Karpas-422 (cell line): ENCODE measurements around the gene CFB. TPM values are rescaled to one million over a fixed set of nuclear protein-coding genes. Genes with fewer than 3 reads are reported as not detected.

Source experiments
- DNase-seq: peaks from one replicate; pipeline ENCODE4 v3.0.0-alpha.2; 2015
- H2AFZ ChIP-seq: fragments of 200-600 bp; sonication (generic); 2 replicates; pipeline ENCODE4 v1.6.1; 2014; ENCODE audit warnings: antibody characterized with exemption, low read length, mixed read lengths
- H3K27ac ChIP-seq: fragments of 200-600 bp; sonication (generic); 2 replicates; pipeline ENCODE4 v1.5.1; 2014; ENCODE audit warnings: mild to moderate bottlenecking, low read length, moderate library complexity
- H3K27me3 ChIP-seq: fragments of 200-600 bp; sonication (generic); 2 replicates; pipeline ENCODE4 v1.6.1; 2014; ENCODE audit warnings: low read length, mixed read lengths
- H3K36me3 ChIP-seq: fragments of 200-600 bp; sonication (generic); 2 replicates; pipeline ENCODE4 v1.6.1; 2014; ENCODE audit warnings: low read length, mixed read lengths; ENCODE audit not compliant: insufficient read depth
- H3K4me1 ChIP-seq: fragments of 200-600 bp; sonication (generic); 2 replicates; pipeline ENCODE4 v1.6.1; 2014; ENCODE audit warnings: mild to moderate bottlenecking, low read length, mixed read lengths
- H3K4me2 ChIP-seq: fragments of 200-600 bp; sonication (generic); 2 replicates; pipeline ENCODE4 v1.6.1; 2014; ENCODE audit warnings: low read length, low read depth, mild to moderate bottlenecking; ENCODE audit not compliant: poor library complexity, severe bottlenecking
- H3K4me3 ChIP-seq: fragments of 200-600 bp; sonication (generic); 2 replicates; pipeline ENCODE4 v1.5.1; 2014; ENCODE audit warnings: mild to moderate bottlenecking, antibody characterized with exemption, low read length, mixed read lengths
- H3K79me2 ChIP-seq: fragments of 200-600 bp; sonication (generic); 2 replicates; pipeline ENCODE4 v1.6.1; 2014; ENCODE audit warnings: mild to moderate bottlenecking, low read length, mixed read lengths
- H3K9ac ChIP-seq: fragments of 200-600 bp; sonication (generic); 2 replicates; pipeline ENCODE4 v1.6.0; 2014; ENCODE audit warnings: low read length
- H3K9me2 ChIP-seq: fragments of 200-600 bp; sonication (generic), shearing (Covaris generic); replicated peaks from 2 replicates; pipeline ENCODE4 v1.6.0; 2014; ENCODE audit warnings: mild to moderate bottlenecking, low read length, moderate library complexity; ENCODE audit not compliant: insufficient read depth
- H3K9me3 ChIP-seq: fragments of 300-700, 200-600 bp; sonication (generic); 2 replicates; pipeline ENCODE4 v1.6.1; 2014; ENCODE audit warnings: low read length, mixed read lengths
- H4K20me1 ChIP-seq: fragments of 200-600 bp; sonication (generic); 2 replicates; pipeline ENCODE4 v1.6.1; 2014; ENCODE audit warnings: mild to moderate bottlenecking, antibody characterized with exemption, low read length, low read depth; ENCODE audit not compliant: insufficient read depth
- total RNA-seq: library from RNA; depleted of rRNA; stranded (reverse); fragments of >200 nt; shearing (Covaris generic); gene quantifications from 2 replicates; pipeline ENCODE4 v1.2.3, GENCODE V29; 2014; ENCODE audit warnings: low replicate concordance

CFB gene
- total RNA-seq, 1 experiment from 2014 or later, result not detected

DNA sequence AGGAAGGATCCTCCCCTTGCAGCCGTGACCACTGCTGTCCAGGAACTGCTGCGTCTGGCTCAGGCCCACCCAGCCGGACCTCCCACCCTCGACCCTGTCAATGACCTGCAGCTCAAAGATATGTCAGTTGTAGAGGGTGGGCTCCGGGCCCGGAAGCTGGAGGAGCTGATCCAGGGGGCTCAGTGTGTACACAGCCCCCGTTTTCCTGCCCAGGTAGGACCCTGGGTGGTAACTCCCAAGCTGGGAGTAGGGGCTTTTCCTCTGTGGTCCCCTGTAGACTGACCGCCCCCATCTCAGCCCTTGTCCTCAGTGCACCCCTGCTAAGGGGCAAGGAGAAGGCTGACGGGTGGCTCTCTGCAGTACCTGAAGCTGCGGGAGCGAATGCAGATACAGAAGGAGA lies 22.4 kb downstream of the CFB start:
- Histone ChIP-seq H2AFZ (no peak overlapping the region), H4K20me1 (no peaks in the 10 kb centered on the region), H3K4me1 (peaks cover 22% of the 10 kb centered on the region), H3K79me2 (peaks cover 24% of the 10 kb centered on the region), H3K4me3 (no peak overlapping the region), H3K9me2 (no peaks in the 10 kb centered on the region), H3K9me3 (no peaks in the 10 kb centered on the region), H3K27ac (no peak overlapping the region), H3K36me3 (peaks cover 6% of the 10 kb centered on the region; the same call in 1 of the 2 replicates), H3K27me3 (no peaks in the 10 kb centered on the region), H3K4me2 (no peak overlapping the region), H3K9ac (no peak overlapping the region)
- no peak for DNase-seq

- Histone ChIP-seq H3K9me3 (no peaks in the 10 kb centered on the region), H3K4me3 (no peak overlapping the region), H4K20me1 (no peaks in the 10 kb centered on the region), H3K27me3 (no peaks in the 10 kb centered on the region), H3K9ac (no peak overlapping the region), H3K79me2 (peaks cover 31% of the 10 kb centered on the region), H3K36me3 (0 out of 2 replicates have a peak, but pooled peaks cover 3% of the 10 kb centered on the region), H3K9me2 (no peaks in the 10 kb centered on the region), H3K4me2 (no peak overlapping the region), H3K4me1 (peaks cover 26% of the 10 kb centered on the region), H3K27ac (no peak overlapping the region), H2AFZ (no peak overlapping the region)
- DNase-seq, result no peak
These were observed 23.2 kb downstream of the CFB start for GRCh38 chr6:31968791-31969711.

- H4K20me1 ChIP-seq, result no peaks in the 10 kb centered on the region
- no peaks in the 10 kb centered on the region for H3K27me3 ChIP-seq
- no peak overlapping the region for H3K27ac ChIP-seq
- DNase-seq, result no peak
- H3K9me3 ChIP-seq, result no peaks in the 10 kb centered on the region
- H3K9ac ChIP-seq, result no peak overlapping the region
- H2AFZ ChIP-seq, result no peak overlapping the region
- peaks cover 34% of the 10 kb centered on the region for H3K79me2 ChIP-seq
- 0 out of 2 replicates have a peak, but pooled peaks cover 3% of the 10 kb centered on the region for H3K36me3 ChIP-seq
- H3K9me2 ChIP-seq, result no peaks in the 10 kb centered on the region
- H3K4me2 ChIP-seq, result peak overlapping the region; percentile 85
- peaks cover 26% of the 10 kb centered on the region for H3K4me1 ChIP-seq
- H3K4me3 ChIP-seq, result peak overlapping the region; percentile 85; the same call in 1 of the 2 replicates
These were observed 24.1 kb downstream of the CFB start for GRCh38 chr6:31969712-31970603.

DNA sequence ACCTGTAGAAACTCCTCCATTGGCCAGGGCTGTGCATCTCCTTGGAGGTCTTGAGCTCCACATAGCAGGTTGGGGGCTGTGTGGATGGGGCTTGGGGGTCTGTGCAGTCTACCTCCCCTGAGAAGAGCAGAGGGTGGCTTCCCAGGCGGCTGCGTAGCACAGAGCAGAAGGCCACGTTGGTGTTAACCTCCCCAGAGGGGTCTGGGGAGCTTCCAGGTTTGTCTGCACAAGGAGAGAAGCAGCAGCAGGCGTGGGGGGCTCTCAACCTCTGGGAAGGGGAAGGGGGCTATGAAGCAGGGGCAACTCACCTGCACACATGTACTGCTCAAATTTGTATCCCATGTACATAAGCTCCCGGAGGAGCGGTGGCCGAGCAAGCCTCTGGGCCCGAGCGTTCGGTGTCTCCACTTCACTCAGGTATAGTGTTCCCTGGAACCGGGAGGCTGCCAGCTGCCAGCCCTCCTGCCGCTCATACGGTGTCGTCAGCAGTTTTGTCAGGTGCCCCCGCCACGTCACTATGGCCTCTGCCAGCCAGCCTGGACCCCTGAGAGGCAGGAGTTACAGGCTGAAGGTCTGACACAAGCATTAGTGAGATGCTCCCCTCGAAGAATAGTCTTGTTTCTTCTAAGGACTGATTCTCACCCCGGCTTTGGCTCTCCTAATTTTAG lies 24.8 kb downstream of the CFB start:
- Histone ChIP-seq H3K9ac (peak overlapping the region; percentile 87), H2AFZ (no peak overlapping the region), H3K4me3 (peak overlapping the region; percentile 85), H3K27ac (no peak overlapping the region), H3K9me2 (no peaks in the 10 kb centered on the region), H3K79me2 (peaks cover 34% of the 10 kb centered on the region), H3K4me1 (peaks cover 26% of the 10 kb centered on the region), H3K9me3 (no peaks in the 10 kb centered on the region), H4K20me1 (no peaks in the 10 kb centered on the region), H3K36me3 (0 out of 2 replicates have a peak, but pooled peaks cover 3% of the 10 kb centered on the region), H3K4me2 (peak overlapping the region; percentile 85), H3K27me3 (no peaks in the 10 kb centered on the region)
- DNase-seq, result no peak

DNA sequence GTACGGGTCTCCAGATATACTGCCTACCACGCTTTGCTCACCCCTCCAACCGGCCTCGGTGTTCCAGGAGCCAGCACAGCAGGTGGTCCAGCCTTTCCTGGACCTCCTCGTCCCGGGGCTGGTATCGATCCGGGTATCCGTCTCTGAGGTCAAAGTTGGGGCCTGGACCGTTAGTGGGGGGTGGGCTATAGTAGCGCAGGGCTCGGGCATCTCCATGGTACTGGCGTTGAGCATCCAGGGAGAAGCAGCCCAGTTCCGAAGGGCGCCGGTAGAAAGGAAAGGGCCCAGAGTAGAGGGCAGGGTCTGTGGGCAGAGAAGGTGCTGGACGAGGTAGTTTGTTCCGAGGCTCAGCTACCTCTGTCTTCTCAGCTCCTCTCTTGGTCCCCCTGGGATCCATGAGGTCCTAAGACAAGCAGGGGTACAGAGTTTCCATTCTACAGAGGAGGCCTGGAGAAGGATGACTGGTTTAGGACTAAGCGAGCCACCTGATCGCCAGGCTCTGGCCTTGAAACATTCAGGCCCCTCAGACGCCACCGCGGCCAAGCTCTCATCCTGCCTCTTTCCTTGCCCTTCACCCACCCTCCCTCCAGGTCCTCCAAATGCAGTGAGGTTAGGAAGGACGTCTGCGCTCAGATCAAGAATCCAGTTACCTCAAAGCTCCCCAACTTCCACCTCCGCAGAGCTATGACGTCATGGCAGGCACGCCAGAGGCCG lies 25.5 kb downstream of the CFB start:
- Histone ChIP-seq H3K27ac (peak overlapping the region; percentile 63; the same call in 1 of the 2 replicates), H3K4me2 (peak overlapping the region; percentile 85), H4K20me1 (no peaks in the 10 kb centered on the region), H3K79me2 (peaks cover 34% of the 10 kb centered on the region), H3K9me2 (no peaks in the 10 kb centered on the region), H3K27me3 (no peaks in the 10 kb centered on the region), H3K9me3 (no peaks in the 10 kb centered on the region), H3K4me3 (peak overlapping the region; percentile 85), H3K36me3 (0 out of 2 replicates have a peak, but pooled peaks cover 3% of the 10 kb centered on the region), H3K9ac (peak overlapping the region; percentile 87), H2AFZ (peak overlapping the region; percentile 7; the same call in 1 of the 2 replicates), H3K4me1 (peaks cover 26% of the 10 kb centered on the region)
- no peak for DNase-seq

DNA sequence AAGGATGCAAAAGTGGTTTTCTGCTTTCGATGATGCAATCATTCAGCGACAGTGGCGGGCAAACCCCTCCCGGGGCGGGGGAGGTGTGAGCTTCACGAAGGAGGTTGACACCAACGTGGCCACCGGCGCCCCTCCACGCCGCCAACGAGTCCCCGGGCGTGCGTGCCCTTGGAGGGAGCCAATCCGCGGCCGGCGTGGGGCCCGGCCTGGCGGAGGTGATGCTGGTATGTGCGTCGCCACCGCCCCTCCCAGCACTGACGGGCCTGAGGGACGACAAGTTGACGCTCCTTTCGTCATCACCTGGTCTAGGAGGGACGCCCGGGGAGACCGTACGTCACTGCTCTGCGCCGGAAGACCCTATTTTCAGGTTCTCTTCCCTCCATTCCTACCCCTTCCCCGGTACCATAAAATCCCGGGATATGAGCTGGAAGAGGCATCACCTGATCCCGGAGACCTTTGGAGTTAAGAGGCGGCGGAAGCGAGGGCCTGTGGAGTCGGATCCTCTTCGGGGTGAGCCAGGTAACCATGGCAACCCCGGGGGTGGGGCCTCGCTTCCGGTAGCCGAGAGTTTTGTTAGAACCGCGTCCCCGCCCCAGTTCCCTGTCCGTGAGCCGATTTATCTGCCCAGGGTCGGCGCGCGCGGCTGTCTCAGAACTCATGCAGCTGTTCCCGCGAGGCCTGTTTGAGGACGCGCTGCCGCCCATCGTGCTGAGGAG lies 26.3 kb downstream of the CFB start, which contains the start of gene DXO:
DXO (minus strand) TSS at position 146 of the 716 bp plus-strand sequence. CDS start 463 bp downstream, outside the sequence.
- Histone ChIP-seq H2AFZ (peak within 1 kb of the TSS; percentile 84), H3K4me1 (peaks cover 26% of the 10 kb centered on the region), H3K4me2 (peak within 1 kb of the TSS; percentile 85), H4K20me1 (no peaks in the 10 kb centered on the region), H3K27ac (peak within 1 kb of the TSS; percentile 63), H3K9me2 (no peaks in the 10 kb centered on the region), H3K4me3 (peak within 1 kb of the TSS; percentile 85), H3K9me3 (no peaks in the 10 kb centered on the region), H3K36me3 (0 out of 2 replicates have a peak, but pooled peaks cover 3% of the 10 kb centered on the region), H3K9ac (peak within 1 kb of the TSS; percentile 87), H3K27me3 (no peaks in the 10 kb centered on the region), H3K79me2 (peaks cover 34% of the 10 kb centered on the region)
- DNase-seq, result peak; percentile 99
